ENCODE results near the gene POLG2. TPM values are rescaled to one million over a fixed set of nuclear protein-coding genes. Genes with fewer than 3 reads are reported as not detected.
"Not testable (repeated sequence)": the region's sequence is repeated elsewhere in the genome, so short reads cannot be mapped to it uniquely, and the experiment has no call there.

The POLG2 gene
- total RNA-seq, 2 donors from 2014 or later, result 6.5 to 18.1 TPM

- intact Hi-C loops (cut with DNase I), result no loop called here
- ATAC-seq (no peak), DNase-seq (no peak)
- H3K27me3 ChIP-seq, result no peaks in the 10 kb centered on the region
- H3K9me3 ChIP-seq, result no peaks in the 10 kb centered on the region
- peak overlapping the region in 1 of 4 donors; percentile 88 for H3K27ac ChIP-seq
- TF ChIP-seq POLR2A (IDR thresholded peaks at IDR 0.05), result no peak
- TF ChIP-seq, protein P1, sequence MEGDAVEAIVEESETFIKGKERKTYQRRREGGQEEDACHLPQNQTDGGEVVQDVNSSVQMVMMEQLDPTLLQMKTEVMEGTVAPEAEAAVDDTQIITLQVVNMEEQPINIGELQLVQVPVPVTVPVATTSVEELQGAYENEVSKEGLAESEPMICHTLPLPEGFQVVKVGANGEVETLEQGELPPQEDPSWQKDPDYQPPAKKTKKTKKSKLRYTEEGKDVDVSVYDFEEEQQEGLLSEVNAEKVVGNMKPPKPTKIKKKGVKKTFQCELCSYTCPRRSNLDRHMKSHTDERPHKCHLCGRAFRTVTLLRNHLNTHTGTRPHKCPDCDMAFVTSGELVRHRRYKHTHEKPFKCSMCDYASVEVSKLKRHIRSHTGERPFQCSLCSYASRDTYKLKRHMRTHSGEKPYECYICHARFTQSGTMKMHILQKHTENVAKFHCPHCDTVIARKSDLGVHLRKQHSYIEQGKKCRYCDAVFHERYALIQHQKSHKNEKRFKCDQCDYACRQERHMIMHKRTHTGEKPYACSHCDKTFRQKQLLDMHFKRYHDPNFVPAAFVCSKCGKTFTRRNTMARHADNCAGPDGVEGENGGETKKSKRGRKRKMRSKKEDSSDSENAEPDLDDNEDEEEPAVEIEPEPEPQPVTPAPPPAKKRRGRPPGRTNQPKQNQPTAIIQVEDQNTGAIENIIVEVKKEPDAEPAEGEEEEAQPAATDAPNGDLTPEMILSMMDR (IDR thresholded peaks at IDR 0.05), result no peak
- H3K4me1 ChIP-seq, result peaks cover 76% of the 10 kb centered on the region
- WGBS, 2 donors, result 57 to 62% methylated on average over 7 of the region's 7 CpGs
- H3K36me3 ChIP-seq (replicated peaks in 1 of 2; ENCODE audit: insufficient read depth in 1 of 2, low read depth in 2 of 2), result peaks cover 22 to 38% of the 10 kb centered on the region in 2 donors
- no peak overlapping the region for H3K4me3 ChIP-seq
Observed at GRCh38 chr17:64498308-64499203, 1.7 kb upstream of the POLG2 start.

DNA sequence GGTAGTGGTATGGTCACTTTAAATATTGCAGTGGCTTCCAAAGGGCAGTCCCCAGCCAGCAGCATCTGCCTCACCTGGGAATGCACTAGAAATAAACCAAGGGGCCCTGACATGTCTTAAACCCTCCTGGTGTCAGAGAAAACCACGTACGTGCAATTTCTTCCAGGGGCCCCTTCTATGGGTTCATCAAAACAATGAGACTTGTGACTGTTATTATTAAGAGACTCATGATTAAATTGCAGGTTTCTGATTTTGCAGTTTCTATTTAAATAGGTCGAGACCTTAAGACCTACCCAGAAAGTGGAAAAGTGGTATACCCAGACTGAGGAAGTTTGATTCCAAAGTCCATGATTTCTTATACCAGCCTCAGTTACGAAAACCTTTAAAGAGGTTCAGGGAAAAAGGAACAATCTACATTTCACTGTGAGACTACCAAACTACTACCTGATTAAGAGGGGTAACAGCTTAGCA lies 746 bp upstream of the POLG2 start:
- no peaks in the 10 kb centered on the region for H3K9me3 ChIP-seq
- TF ChIP-seq, protein P1 (IDR thresholded peaks at IDR 0.05), result no peak
- TF ChIP-seq POLR2A (IDR thresholded peaks at IDR 0.05), result no peak
- peak overlapping the region; percentile 55 to 88 (median 66) for H3K27ac ChIP-seq
- peaks cover 66% of the 10 kb centered on the region for H3K4me1 ChIP-seq
- intact Hi-C loops (cut with DNase I), result no loop called here
- no peaks in the 10 kb centered on the region for H3K27me3 ChIP-seq
- peaks cover 18 to 28% of the 10 kb centered on the region in 2 donors for H3K36me3 ChIP-seq (replicated peaks in 1 of 2; ENCODE audit: insufficient read depth in 1 of 2, low read depth in 2 of 2)
- WGBS, 2 donors, result 42 to 45% methylated on average over 4 of the region's 4 CpGs
- H3K4me3 ChIP-seq, result peak overlapping the region in 1 of 2 donors; percentile 72
- ATAC-seq (no peak), DNase-seq (no peak)

DNA sequence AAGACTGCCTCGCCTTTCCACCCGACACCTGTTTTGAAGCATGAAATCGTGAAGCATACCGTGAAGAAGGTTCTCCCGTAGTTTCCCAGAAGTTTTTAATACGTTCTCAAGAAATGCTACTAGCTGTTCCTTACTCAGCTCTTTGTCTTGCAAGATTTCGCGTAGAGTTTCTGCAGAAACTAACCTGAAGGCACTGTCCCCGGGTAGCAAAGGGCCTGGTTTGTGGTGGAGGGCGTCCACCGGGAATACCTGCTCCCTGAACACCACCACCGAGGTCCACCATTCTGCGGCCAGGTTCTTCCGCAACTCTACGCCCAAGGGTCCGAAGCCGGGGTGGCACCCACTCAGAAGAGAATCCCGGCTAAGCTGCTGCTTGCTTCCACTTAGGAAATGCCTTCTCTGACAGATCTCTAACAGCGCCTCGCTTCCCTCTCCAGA lies 487 bp downstream of the POLG2 start:
- Histone ChIP-seq H3K4me3 (peak overlapping the region; percentile 57 to 72), H3K27me3 (no peaks in the 10 kb centered on the region), H3K4me1 (peaks cover 54% of the 10 kb centered on the region), H3K36me3 (replicated peaks in 1 of 2; ENCODE audit: insufficient read depth in 1 of 2, low read depth in 2 of 2) (peaks cover 15 to 17% of the 10 kb centered on the region in 2 donors), H3K27ac (peak overlapping the region; percentile 55 to 88 (median 66)), H3K9me3 (no peaks in the 10 kb centered on the region)
- WGBS, 2 donors, result 0 to 2% methylated on average over 9 to 20 of the region's 20 CpGs
- ATAC-seq (peak; percentile 15), DNase-seq (no peak)
- intact Hi-C loops (cut with DNase I), result no loop called here
- no peak for TF ChIP-seq POLR2A (IDR thresholded peaks at IDR 0.05)
- TF ChIP-seq, protein P1 (IDR thresholded peaks at IDR 0.05), result no peak

DNA sequence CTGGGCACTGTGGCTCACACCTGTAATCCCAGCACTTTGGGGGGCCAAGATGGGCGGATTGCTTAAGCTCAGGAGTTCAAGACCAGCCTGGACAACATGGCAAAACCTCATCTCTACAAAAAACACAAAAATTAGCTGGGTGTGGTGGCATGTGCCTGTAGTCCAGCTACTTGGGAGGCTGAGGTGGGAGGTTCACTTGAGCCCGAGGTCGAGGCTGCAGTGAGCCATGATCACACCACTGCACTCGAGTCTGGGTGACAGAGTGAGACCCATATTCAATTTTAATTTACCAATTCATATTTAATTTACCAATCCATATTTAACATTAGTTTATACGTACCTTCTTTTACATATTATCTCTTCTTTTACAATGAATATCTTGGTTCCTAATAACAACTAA lies 1.6 kb downstream of the POLG2 start:
- H3K4me1 ChIP-seq, result peaks cover 51% of the 10 kb centered on the region
- ATAC-seq; H3K4me3 ChIP-seq; DNase-seq; H3K9me3 ChIP-seq; H3K27me3 ChIP-seq; H3K27ac ChIP-seq; intact Hi-C loops (cut with DNase I); H3K36me3 ChIP-seq (replicated peaks in 1 of 2; ENCODE audit: insufficient read depth in 1 of 2, low read depth in 2 of 2): not testable (repeated sequence)
- 91 to 92% methylated on average over 5 of the region's 5 CpGs for WGBS, 2 donors

GRCh38 chr17:64494121-64494520 lies 2.7 kb downstream of the POLG2 start:
- intact Hi-C loops (cut with DNase I), result no loop called here
- no peak overlapping the region for H3K27ac ChIP-seq
- no peaks in the 10 kb centered on the region for H3K9me3 ChIP-seq
- H3K4me3 ChIP-seq, result no peak overlapping the region
- 89 to 93% methylated on average over 2 of the region's 2 CpGs for WGBS, 2 donors
- ATAC-seq (no peak), DNase-seq (no peak)
- H3K36me3 ChIP-seq (replicated peaks in 1 of 2; ENCODE audit: insufficient read depth in 1 of 2, low read depth in 2 of 2), result peaks cover 0 to 7% of the 10 kb centered on the region in 2 donors
- H3K4me1 ChIP-seq, result peaks cover 44% of the 10 kb centered on the region
- TF ChIP-seq, protein P1 (IDR thresholded peaks at IDR 0.05), result no peak
- TF ChIP-seq POLR2A (IDR thresholded peaks at IDR 0.05), result no peak
- no peaks in the 10 kb centered on the region for H3K27me3 ChIP-seq
